ENCODE data around the gene NEURL4.
A peak's percentile ranks its signal among the peaks of the same experiment; 100 is the strongest.
"Not testable (repeated sequence)": the region's sequence is repeated elsewhere in the genome, so short reads cannot be mapped to it uniquely, and the experiment has no call there.

Gene NEURL4

DNA sequence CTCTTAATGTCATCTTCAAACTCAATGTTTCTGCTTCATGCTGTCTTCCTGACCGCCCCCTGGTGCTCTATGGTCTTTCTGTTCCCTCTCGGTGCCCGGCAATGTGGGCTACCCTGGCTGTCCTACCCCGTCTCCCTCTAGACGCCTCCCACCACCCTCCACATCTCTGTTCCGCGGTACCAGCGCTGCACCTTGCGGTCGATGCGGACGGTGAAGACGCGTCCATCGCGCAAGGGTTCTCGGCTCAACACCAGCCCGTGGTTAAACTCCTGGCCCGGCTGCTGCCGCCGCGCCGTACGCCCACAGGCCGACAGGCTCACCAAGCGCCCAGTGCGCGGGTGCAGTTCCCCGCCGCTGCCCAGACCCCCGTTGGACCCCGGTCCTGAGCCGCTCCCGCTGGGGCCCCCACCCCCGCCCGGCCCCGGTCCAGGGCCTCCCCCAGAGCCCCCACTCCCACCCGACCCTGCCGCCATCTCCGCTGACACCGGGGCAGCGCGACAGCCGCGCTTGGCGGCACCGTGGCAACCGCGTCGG is at the start of gene NEURL4:
TSS of gene NEURL4 (minus strand) at position 496 of the 534 bp plus-strand sequence. CDS start at position 473, 23 bp downstream.
- DNase-seq (ENCODE audit: low read depth in 3 of 3, low spot score in 1 of 3): no peak

DNA sequence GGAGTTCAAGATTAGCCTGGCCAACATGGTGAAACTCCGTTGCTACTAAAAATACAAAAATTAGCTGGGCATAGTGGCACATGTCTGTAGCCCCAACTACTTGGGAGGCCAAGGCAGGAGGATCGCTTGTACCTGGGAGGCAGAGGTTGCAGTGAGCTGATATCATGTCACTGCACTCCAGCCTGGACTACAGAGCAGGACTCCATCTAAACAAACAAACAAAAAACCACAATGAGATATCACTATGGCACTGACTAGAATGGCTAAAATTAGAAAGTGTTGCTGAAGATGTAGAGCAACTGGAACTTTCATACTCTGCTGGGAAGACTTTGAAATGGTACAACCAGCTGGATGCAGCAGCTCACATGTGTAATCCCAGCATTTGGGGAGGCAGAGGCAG is 45.2 kb upstream of the NEURL4 start:
- no peak for DNase-seq (ENCODE audit: low read depth in 3 of 3, low spot score in 1 of 3)

DNA sequence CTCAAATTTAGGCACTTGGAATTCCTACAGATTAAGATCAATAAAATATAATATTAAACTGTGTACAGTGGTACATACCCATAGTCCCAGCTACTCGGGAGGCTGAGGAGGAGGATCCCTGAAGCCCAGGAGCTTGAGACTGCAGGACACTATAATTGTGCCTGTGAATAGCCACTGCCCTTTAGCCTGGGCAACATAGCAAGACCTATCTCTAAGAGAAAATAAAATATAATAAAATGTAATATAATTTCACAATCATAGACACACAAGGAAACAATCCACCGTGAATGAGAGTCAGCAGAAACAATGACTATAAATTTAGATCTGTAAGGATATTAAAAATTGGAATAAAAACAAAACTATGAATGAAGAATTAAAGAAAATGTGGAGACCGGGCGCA is 41.7 kb upstream of the NEURL4 start:
- DNase-seq (ENCODE audit: low read depth in 3 of 3, low spot score in 1 of 3): no peak

DNA sequence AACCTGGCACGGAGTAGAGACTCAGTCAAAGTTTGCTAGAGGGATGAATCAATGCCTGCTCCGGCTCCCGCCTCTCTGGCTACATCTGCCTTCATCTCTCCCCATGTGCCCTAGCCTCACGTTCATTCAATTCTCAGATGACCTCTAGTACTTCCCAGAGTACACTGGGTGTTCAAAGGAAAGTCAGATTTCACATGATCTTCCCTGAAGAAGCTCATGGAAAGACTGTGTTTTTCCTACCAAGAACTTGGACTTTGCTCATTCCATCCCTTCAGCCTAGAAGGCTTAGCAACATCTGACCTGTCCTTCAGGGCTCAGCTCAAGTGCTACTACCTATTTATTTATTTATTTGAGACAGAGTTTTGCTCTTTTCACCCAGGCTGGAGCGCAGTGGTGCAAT is 40.7 kb upstream of the NEURL4 start:
- DNase-seq (ENCODE audit: low read depth in 3 of 3, low spot score in 1 of 3): no peak

DNA sequence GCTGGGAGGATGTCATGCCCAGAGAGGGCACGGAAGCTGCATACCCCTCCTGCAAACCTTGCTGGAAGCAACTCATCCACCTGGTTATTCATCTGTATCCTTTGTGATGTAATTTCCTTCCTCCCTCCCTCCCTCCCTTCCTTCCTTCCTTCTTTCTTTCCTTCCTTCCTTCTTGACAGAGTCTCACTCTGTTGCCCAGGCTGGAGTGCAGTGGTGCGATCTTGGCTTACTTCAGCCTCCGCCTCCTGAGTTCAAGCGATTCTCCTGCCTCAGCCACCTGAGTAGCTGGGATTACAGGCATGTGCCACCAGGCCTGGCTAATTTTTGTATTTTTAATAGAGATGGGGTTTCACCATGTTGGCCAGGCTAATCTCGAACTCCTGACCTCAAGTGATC is 39.5 kb upstream of the NEURL4 start:
- not testable (repeated sequence) for DNase-seq (ENCODE audit: low read depth in 3 of 3, low spot score in 1 of 3)

DNA sequence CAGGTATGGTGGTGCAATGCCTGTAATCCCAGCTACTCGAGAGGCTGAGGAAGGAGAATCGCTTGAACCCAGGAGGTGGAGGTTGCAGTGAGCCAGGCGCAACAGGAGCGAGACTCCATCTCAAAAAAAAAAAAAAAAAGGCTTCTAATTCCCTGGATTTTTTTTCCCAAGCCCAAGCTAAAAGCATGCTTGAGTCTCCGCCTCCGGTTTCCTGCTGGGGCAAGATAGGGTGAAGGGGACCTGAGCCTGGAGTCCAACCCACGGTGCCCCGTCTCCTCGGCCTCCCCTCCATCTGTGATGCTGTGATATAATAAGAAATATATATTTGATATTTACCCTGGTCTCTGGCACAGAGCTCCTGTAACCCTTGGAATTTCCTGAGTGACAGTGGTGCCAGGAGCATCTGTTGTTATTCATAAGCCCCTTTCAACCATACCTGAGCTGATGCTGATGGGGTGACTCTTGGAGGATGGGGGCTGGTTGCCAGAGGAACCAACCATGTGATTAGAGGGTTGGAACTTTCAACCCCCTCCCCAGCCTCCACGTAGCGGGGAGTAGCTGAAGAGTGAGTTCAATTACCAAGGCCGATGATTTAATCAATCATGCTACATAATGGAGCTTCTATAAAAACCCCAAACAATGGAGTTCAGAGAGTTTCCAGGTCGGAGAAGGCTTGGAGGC is 38.9 kb upstream of the NEURL4 start:
- no peak for DNase-seq (ENCODE audit: low read depth in 3 of 3, low spot score in 1 of 3)

DNA sequence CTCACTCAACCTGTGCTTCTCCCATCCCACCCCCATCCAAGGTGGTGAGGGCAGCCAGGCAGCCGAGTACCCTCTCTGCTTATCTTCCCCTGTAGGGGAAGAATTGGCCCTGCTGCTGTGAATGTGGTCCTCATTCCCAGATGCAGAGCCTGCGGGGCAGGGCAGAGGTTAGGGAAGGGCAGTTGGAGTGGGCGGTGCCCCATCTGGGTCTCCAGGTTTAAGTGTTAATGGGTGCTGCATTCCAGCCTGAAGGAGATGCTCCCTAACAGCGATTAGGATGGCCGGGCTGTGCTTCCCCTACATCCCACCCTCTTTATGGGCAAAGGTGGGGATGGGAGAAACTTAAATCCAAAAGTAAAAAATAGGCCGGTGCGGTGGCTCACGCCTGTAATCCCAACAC is 37.9 kb upstream of the NEURL4 start:
- no peak for DNase-seq (ENCODE audit: low read depth in 3 of 3, low spot score in 1 of 3)

DNA sequence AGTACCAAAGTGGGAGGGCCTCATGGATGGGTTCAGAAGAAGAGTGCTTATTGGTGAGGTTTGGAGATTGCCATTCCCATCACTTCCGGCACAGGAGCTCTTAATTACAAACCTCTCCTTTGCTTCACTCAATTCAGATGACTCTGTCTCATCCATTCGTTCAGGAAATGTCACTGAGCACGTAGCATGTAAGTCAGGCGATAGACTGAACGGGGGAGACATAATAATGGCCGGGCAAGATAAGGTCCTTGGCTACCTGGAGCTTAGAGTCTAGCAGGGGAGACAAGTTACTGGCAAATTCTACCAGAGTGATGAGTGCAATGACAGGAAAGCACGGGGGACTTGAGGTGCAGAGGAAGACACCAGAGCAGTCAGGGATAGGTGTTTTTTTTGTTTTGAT is 36.8 kb upstream of the NEURL4 start:
- not testable (repeated sequence) for DNase-seq (ENCODE audit: low read depth in 3 of 3, low spot score in 1 of 3)

DNA sequence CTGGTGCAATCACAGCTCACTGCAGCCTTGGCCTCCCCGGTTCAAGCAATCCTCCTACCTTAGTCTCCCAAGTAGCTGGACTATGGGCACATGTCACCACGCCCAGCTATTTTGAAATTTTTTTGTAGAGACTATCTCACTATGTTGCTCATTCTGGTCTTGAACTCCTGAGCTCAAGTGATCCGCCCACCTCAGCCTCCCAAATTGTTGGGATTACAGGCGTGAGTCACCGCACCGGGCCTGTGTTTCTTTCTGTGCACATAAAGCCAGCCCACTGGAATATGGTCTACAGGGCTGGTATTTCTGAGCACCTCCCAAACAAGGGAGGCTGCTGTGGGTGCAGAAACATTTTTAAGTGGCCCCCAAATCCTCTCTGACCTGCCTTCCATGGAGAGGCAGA is 34.2 kb upstream of the NEURL4 start:
- no peak for DNase-seq (ENCODE audit: low read depth in 3 of 3, low spot score in 1 of 3)

DNA sequence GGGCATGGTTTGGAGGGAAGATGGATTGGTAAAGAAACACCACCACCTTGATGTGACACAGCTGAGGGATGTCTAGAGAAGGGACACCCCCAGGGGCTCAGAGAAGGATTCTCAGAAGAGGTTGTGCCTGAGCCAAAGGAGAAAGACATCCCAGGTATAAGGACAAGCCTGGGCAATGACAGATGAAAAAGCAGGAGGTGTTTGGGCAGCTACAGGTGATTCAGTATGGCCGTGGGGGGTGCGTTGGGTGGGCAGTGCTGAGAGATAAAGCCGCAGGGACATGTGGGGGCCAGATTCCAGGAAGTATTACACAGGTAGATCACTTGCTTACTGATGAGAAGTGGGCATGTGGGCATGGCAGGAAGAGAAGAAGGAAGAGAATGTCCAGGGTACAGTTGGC is 32.8 kb upstream of the NEURL4 start:
- no peak for DNase-seq (ENCODE audit: low read depth in 3 of 3, low spot score in 1 of 3)

DNA sequence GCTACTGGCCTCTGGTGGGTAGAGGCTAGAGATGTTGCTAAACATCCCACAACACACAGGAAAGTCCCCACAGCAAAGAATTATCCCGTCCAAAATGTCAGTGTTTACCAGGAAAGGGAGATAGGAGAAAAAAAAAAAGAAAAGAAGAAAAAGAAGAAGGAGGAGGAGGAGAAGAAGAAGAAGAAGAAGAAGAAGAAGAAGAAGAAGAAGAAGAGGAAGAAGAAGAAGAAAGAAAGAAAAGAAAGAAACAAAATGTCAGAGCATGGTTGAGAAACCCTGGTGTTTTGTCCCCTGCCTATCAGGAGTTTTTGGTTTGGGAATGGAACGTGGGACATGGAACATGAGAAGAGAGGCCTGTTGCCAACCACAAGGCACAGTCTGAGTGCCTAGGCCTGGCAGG is 28.2 kb upstream of the NEURL4 start:
- no peak for DNase-seq (ENCODE audit: low read depth in 3 of 3, low spot score in 1 of 3)

DNA sequence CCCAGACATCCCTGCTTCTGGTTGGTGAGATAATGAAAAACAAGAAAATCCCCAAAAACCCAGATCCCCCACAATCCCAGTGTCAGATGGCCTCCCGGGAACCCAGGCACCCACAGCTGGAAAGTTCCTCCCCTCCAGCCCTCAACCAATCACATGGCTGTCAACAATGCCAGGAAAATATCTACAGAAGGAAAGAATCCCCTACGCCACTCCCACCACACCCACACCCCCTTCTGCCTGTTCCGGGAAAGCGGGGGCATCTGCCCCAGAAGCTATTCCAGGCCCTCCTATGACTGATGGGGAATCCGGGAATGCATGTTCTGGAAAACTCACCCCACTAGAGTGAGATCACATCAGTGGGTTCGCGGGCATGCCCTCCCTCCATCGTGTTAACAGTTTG is 27.6 kb upstream of the NEURL4 start:
- DNase-seq (ENCODE audit: low read depth in 3 of 3, low spot score in 1 of 3): no peak

DNA sequence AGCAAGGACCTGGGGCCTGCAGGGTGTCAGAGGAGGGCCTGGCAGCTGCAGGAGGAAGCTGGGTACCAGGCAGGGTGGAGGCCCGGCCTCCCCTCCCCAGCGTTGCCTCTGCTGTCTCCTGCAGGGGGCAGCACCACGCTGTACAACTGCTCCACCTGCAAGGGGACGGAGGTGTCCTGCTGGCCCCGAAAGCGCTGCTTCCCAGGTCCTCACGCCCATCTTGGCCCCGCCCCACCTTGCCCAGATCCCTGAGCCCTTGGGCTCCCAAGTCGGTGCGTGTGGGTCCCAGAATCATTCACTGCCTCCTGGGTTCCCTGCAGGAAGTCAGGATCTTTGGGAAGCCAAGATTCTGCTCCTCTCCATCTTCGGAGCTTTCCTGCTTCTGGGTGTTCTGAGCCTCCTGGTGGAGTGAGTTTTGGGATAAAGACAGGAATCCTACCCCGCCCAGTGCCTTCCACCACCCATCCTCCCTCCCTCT is 27.0 kb upstream of the NEURL4 start:
- peak; percentile 67 to 77 (median 73) for DNase-seq (ENCODE audit: low read depth in 3 of 3, low spot score in 1 of 3)

DNA sequence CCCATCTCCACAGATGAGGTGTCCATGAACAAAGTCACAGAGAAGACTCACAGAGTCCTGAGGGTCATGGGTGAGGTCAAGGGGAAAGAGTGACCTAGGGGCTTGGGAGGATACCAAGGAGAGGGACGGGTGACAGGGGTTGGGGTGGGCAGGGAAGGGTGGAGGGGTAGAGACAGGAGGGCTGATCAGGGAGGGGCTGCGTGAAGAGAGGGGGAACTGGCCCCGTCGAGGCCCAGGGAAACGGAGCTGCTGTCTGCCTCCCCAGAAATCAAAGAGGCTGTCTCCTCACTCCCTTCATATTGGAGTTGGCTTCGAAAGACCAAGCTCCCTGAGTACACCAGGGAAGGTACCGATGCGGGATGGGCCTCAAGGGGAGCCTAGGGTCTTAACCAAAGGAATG is 26.4 kb upstream of the NEURL4 start:
- no peak for DNase-seq (ENCODE audit: low read depth in 3 of 3, low spot score in 1 of 3)

DNA sequence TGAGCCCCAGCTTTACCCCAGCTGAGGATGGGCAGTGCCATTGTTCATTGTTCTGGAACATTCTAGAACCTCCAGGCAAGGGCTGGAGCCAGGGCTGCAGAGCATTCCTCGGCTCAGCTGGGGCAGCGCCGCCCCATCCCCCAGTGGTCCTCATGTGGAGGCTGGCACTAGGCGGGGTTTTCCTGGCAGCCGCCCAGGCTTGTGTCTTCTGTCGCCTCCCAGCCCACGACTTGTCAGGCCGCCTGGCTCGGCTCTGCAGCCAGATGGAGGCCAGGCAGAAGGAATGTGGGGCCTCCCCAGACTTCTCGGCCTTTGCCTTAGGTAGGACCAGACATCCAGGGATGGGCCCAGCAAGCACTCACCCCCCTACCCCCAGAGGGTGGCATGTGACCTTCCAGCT is 25.9 kb upstream of the NEURL4 start, which contains the start of gene TMEM95:
TSS of gene TMEM95 (plus strand) at position 104 of the 400 bp plus-strand sequence. CDS start at position 153, 49 bp downstream.
- DNase-seq (ENCODE audit: low read depth in 3 of 3, low spot score in 1 of 3): no peak

DNA sequence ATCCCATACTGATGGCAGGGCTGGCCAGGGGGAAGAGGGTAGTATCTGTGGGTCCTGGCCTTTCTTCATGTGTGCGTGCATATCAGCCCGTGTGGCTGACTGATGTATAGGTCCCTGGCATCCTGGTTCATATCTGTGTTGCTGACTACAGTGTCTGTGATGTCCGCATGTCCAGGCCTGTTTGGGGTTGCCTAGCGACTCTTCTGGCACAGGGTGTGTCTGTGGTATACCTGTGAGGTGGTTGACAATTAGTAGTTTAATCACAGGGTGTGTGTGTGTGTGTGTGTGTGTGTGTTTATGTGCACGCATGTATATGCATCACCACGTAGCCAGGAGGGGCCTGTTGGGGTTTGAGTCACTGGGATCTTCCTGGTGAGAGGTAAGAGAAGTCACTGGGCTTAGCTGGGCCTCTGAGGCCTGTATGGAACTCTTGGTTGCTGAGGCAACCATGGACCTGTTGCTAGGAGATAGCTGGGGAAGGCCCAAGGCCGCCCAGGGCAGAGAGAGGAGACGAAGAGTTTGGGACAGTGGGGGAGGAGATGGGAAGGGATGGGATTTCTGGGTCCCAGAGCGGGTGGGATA is 25.2 kb upstream of the NEURL4 start:
- no peak for DNase-seq (ENCODE audit: low read depth in 3 of 3, low spot score in 1 of 3)

DNA sequence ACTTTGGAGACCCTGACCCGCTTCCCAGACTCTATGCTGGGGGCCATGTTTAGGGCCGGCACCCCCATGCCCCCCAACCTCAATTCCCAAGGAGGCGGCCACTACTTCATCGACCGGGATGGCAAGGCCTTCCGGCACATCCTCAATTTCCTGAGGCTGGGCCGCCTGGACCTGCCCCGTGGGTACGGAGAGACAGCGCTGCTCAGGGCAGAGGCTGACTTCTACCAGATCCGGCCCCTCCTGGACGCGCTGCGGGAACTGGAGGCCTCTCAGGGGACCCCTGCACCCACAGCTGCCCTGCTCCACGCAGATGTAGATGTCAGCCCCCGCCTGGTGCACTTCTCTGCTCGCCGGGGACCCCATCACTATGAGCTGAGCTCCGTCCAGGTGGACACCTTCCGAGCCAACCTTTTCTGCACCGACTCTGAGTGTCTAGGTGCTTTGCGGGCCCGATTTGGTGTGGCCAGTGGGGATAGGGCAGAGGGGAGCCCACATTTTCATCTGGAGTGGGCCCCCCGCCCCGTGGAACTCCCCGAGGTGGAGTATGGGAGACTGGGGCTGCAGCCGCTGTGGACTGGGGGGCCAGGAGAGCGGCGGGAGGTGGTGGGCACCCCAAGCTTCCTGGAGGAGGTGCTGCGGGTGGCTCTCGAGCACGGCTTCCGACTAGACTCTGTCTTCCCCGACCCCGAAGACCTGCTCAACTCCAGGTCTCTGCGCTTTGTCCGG is 23.9 kb upstream of the NEURL4 start:
- no peak for DNase-seq (ENCODE audit: low read depth in 3 of 3, low spot score in 1 of 3)

DNA sequence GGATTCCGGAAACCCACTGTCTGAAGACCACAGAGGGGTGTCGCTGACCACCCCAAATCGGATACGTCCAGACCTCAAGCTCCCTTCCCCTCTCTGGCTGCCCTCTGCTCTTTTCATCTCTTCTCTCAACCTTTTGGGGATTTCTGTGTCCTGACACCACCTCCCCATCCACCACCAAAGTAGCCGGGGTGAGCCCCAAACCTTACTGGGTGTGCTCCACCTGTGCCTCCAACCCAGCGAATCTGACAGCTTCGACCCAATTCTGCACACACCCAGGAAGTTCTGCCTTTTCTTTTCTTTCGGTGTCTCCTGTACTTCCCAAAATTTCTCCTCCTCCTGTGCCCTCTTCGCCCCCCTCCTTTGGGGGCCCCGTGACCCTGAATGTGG is 23.4 kb upstream of the NEURL4 start:
- DNase-seq (ENCODE audit: low read depth in 3 of 3, low spot score in 1 of 3): no peak

DNA sequence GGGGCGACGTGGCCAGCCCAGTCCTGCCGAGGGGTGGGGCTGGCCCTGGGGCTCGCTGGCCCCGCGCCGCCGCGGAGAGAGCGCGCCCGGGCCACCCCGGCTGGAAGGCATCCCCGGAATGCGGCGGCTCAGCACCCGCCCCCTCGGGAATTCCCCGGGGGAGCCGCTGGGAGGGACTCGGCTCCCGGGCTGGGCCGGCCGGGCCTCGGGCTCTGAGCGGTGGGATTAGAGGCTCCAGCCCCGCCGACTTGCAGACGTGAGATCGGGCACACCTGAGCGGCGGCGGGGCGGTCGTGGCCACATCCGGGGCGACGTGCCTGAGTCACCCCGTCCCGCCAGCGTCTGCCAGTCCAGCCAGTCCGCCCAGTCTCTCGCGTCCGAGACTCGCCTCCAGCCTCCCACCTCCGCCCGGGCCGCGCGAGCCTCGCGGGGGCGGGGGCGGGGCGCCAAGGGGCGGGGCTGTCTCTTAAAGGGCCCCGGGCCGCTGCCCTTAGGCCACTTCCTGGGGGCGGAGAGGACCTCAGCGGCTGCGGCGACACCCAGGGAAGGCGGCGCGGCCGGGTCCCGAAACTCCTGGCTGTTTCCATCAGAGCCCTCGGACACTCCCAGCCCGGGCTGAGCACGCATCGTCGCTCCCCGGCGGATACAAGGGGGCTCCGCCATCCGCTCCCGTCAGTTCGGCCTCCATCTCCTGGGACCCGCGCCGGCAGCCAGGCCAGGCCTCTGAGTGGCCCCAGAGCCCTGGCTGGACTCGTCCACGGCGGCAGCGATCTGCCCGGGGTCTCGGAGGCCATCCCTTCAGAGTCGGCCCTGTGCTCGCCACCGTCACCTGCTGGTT is 22.7 kb upstream of the NEURL4 start, which contains the start of gene KCTD11:
TSS of gene KCTD11 (plus strand) at position 498 of the 838 bp plus-strand sequence.
- DNase-seq (ENCODE audit: low read depth in 3 of 3, low spot score in 1 of 3): peak; percentile 46 to 57 (median 56)

DNA sequence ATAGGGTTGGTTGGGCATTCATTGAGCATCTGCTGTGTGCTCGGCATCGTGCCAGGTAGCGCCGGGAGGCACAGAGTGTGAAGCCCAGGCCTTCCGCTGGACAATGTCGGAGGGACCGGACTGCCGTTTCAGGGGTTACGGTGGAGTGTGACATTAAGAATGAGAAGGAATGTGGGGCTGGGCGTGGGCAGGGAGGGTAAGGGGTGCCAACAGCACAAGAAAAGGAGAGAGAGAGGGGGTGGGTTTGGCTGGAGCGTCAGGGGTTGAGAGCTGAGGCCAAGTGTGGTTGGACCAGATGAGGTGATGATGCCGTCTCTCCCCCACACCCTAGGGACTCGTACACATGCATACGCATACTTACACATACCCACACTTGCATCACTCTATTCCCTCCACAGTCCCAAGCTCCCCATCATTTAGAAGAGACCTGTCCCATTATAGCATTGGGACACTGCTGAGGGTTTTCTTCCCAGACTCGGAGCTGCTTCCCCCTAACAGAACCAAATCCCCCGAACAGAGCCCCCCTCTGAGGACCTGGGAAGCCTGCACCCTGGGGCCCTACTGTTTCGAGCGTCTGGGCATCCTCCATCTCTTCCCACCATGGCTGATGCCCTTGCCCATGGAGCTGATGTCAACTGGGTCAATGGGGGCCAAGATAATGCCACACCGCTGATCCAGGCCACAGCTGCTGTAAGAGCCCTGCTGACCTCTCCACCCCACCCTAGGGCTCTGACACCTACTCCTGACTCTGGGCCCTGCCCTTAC is 19.5 kb upstream of the NEURL4 start:
- DNase-seq (ENCODE audit: low read depth in 3 of 3, low spot score in 1 of 3): no peak

Measured in stimulated activated CD4-positive, alpha-beta T cell treated with anti-CD3 and anti-CD28 coated beads, TNF-alpha, amount 100 ng/mL, for 1 hour (primary cell).